Fibroblast of skin of left biceps (primary cell): ENCODE data around the gene MGP.

ENCODE experiments used
- DNase-seq, 2 experiments: peaks; one replicate each; pipeline ENCODE4 v3.0.0-alpha.2; 2013; ENCODE audit warnings: low read depth in 2 of 2

The MGP gene

GRCh38 chr12:14903386-14904098 lies 17.9 kb upstream of the MGP start:
- DNase-seq: no peak

GRCh38 chr12:14902465-14902864 lies 16.8 kb upstream of the MGP start:
- no peak for DNase-seq

- DNase-seq: no peak
Measured at GRCh38 chr12:14901228-14901562, 15.5 kb upstream of the MGP start.

DNA sequence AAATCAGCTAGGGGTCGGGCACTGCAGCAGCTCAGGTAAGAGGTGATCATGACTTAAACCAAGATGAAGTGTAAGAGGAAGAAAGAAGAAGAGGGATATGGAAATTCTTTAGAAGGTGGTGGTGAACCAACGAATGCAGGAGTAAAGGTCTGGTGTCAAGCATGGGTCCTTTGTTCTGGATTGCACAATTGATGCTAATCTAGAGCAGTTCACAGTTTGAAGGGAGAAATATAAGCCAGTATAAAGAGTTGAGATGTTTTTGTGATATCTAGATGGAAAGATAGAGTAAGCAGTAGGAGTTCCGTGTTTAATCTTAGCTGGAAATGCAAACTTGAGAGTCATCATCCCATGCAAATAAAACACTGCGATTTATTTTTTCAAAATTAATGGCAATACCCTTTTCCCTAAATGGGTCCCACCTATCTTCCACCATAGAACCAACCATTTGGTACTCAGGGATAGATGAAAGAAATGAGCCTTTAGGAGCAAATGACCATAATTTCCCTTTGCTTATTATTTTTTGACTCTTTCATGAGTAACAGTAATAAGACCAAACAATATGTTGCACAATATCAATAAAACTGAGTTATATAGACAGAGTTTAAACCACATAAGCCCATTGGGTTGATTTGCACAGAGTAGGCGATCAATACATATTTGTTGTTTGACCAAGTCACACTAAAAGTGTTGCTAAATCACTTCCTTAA lies 15.0 kb upstream of the MGP start:
- no peak for DNase-seq

GRCh38 chr12:14896521-14897169 lies 11.0 kb upstream of the MGP start:
- DNase-seq: peak; percentile 39 to 44

- DNase-seq: no peak
Measured at GRCh38 chr12:14893506-14894250, 8.0 kb upstream of the MGP start.

- no peak for DNase-seq
Measured at GRCh38 chr12:14892726-14893505, 7.3 kb upstream of the MGP start.

- no peak for DNase-seq
Measured at GRCh38 chr12:14890701-14891100, 5.0 kb upstream of the MGP start.

- no peak for DNase-seq
Measured at GRCh38 chr12:14886271-14886670, 617 bp upstream of the MGP start.

DNA sequence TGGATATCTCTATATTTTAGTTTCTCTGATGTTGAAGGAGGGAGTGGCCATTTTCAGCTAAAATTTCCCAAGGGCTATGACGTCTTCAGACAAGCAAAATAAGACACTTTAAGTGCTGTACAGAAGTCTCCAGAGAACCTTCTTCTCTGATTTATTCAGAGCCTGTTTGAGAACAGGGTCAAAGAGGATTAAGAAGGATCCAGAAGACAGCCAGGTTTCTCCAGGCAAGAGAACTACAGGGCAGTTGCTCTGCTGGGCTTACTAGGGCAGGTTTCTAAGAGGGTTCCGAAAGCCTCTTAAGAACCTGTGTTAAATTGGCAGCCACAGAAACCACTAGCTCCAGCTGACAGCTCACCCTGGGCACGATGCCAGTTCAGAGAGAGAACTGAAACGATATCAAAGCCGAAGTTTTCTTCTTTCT lies 1.2 kb downstream of the MGP start:
- peak in 1 of 2 experiments; percentile 35 for DNase-seq

DNA sequence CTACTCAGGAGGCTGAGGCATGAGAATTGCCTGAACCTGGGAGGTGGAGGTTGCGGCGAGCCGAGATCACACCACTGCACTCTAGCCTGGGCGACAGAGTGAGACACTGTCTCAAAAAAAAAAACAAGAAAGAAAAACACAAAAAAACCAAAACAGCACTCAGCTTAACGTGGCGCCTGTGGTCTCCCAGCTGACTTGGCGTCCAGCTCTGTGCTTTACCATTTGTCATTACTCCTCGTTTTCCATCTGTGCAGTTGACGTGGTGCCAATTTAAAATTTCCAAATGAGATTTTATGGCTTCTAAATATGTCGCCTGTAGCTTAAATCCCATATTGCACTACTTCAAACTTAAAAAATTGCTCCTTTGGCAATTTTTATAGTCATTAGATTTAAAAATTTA lies 2.0 kb downstream of the MGP start:
- DNase-seq: no peak

- no peak for DNase-seq
Measured at GRCh38 chr12:14880890-14881453, 4.7 kb downstream of the MGP start.

- DNase-seq: no peak
Measured at GRCh38 chr12:14879222-14879933, 6.3 kb downstream of the MGP start.

GRCh38 chr12:14878488-14878887 lies 7.2 kb downstream of the MGP start:
- DNase-seq: no peak

GRCh38 chr12:14876833-14877232 lies 8.8 kb downstream of the MGP start:
- DNase-seq: no peak

DNA sequence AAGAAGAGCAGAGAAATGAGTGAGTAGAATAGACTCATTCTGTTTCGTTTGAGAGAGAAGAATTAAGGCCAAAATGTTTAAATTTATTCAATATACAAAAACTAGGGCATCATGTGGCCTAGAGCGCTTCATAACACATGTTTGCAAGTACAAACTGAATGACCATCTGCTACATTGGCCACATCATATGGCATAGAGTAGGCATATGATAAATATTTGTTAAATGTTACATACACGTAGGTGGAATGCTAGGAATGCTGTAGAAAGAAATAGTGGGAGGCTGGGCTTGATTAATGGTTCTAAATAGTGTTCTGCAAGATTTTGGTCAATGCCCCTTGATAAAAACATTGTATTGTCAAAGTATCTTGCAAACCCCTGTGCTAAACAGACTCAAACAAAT lies 10.8 kb downstream of the MGP start:
- no peak for DNase-seq

GRCh38 chr12:14873440-14874185 lies 12.0 kb downstream of the MGP start:
- no peak for DNase-seq

GRCh38 chr12:14871886-14872285 lies 13.8 kb downstream of the MGP start:
- no peak for DNase-seq

- no peak for DNase-seq
Measured at GRCh38 chr12:14871247-14871646, 14.4 kb downstream of the MGP start.
